ENCODE results near the gene TECR. TPM values are rescaled to one million over a fixed set of nuclear protein-coding genes. Genes with fewer than 3 reads are reported as not detected.
A peak's percentile ranks its signal among the peaks of the same experiment; 100 is the strongest.
"Not testable (repeated sequence)": the region's sequence is repeated elsewhere in the genome, so short reads cannot be mapped to it uniquely, and the experiment has no call there.

The TECR gene
- total and polyA plus RNA-seq, 10 donors: 51.6 to 92.2 (median 74.4) TPM

- Histone ChIP-seq H3K4me3 (no peak overlapping the region), H3K9me3 (no peaks in the 10 kb centered on the region), H3K27me3 (replicated peaks in 1 of 7) (no peaks in the 10 kb centered on the region), H3K4me1 (peaks cover 7 to 56% (median 25%) of the 10 kb centered on the region in 6 donors), H3K27ac (peak overlapping the region in 2 of 8 donors; percentile 68 to 79), H3K36me3 (peaks cover 0 to 57% (median 3%) of the 10 kb centered on the region in 6 donors)
- intact Hi-C loops (cut with DNase I; ENCODE audit: low total_unique reads): no loop called here
- TF ChIP-seq POLR2AphosphoS5 (IDR thresholded peaks at IDR 0.05): no peak
- WGBS, 5 donors: 46 to 58% (median 52%) methylated on average over 15 of the region's 15 CpGs
- no peak for DNase-seq
Measured at GRCh38 chr19:14550201-14550754, 20.9 kb downstream of the TECR start.

GRCh38 chr19:14551134-14552005, 22.0 kb downstream of the TECR start:
- peaks cover 8 to 59% (median 30%) of the 10 kb centered on the region in 6 donors for H3K4me1 ChIP-seq
- TF ChIP-seq, protein P1, sequence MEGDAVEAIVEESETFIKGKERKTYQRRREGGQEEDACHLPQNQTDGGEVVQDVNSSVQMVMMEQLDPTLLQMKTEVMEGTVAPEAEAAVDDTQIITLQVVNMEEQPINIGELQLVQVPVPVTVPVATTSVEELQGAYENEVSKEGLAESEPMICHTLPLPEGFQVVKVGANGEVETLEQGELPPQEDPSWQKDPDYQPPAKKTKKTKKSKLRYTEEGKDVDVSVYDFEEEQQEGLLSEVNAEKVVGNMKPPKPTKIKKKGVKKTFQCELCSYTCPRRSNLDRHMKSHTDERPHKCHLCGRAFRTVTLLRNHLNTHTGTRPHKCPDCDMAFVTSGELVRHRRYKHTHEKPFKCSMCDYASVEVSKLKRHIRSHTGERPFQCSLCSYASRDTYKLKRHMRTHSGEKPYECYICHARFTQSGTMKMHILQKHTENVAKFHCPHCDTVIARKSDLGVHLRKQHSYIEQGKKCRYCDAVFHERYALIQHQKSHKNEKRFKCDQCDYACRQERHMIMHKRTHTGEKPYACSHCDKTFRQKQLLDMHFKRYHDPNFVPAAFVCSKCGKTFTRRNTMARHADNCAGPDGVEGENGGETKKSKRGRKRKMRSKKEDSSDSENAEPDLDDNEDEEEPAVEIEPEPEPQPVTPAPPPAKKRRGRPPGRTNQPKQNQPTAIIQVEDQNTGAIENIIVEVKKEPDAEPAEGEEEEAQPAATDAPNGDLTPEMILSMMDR (IDR thresholded peaks at IDR 0.05 in 8 of 11, conservative IDR thresholded peaks at IDR 0.05 in 3 of 11): peak in 7 of 11 experiments; percentile 33 to 70 (median 43)
- TF ChIP-seq POLR2AphosphoS5 (IDR thresholded peaks at IDR 0.05): peak in 1 of 3 donors; percentile 25
- intact Hi-C loops (cut with DNase I; ENCODE audit: low total_unique reads); H3K4me3 ChIP-seq; H3K27me3 ChIP-seq (replicated peaks in 1 of 7); H3K9me3 ChIP-seq: not testable (repeated sequence)
- peak overlapping the region; percentile 11 to 79 (median 66) for H3K27ac ChIP-seq
- DNase-seq: peak; percentile 91
- peaks cover 0 to 46% (median 0%) of the 10 kb centered on the region in 6 donors for H3K36me3 ChIP-seq
- WGBS, 5 donors: 55 to 71% (median 62%) methylated on average over 9 to 12 of the region's 12 CpGs

DNA sequence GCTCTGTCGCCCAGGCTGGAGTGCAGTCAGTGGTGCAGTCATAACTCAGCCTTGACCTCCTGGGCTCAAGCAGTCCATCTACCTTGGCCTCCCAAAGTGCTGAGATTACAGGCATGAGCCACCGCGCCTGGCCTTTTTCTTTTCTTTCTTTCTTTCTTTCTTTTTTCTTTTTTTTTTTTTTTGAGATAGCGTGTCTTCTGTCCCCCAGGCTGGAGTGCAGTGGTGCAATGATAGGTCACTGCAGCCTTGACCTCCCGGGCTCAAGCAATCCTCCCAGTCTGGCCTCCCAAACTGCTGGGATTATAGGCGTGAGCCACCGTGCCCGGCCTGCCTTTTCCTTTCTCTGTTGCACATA, 22.6 kb downstream of the TECR start:
- H3K27me3 ChIP-seq (replicated peaks in 1 of 7); intact Hi-C loops (cut with DNase I; ENCODE audit: low total_unique reads); DNase-seq; H3K4me3 ChIP-seq; H3K9me3 ChIP-seq: not testable (repeated sequence)
- Histone ChIP-seq H3K27ac (peak overlapping the region in 4 of 8 donors; percentile 39 to 79 (median 58)), H3K4me1 (peaks cover 14 to 65% (median 36%) of the 10 kb centered on the region in 6 donors), H3K36me3 (peaks cover 0 to 40% (median 0%) of the 10 kb centered on the region in 6 donors)
- 68 to 75% (median 72%) methylated on average over 8 of the region's 8 CpGs for WGBS, 5 donors

DNA sequence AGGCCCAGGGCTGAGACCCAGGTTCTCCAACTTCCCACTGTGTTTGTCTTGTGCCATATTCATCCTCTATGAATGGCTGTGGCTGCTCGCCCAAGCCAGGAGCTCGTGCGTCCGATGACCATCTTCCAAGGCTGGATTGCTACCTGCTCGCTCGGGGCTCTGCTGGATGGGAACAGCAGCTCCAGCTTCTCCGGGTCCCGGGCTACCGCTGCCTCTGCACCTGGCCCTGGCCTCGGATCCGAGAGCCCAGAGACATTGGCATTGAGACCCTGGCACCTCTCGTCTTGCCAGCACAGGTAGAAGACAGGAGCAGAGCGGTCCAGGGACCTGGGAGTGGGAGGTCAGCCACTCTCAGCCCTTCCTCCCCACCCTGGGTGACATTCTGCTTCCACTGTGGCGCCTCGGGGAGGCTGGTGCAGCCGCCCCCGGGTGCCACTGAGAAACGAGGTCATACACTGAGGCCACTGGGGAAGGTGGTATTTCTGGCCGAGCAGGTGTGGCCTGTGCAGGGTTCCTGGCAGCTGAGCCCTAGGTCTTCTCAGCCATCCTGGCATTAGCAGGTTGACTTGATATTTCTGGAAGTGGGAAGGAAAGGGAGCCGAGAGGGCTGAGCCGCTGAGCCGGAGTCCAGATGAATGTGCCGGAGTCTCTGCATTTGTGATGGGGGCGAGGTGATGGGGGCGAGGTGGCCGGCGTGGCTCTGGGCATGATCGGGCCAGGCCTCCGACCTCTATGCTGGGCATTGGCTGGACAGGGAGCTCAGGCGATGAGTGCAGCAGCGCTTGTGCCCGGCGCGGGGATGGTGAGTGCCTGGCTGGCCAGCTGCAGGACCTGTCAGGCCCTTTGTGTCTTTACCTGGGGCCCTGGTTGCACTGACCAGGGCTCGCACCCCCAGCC, 23.9 kb downstream of the TECR start:
- Histone ChIP-seq H3K4me1 (peaks cover 15 to 78% (median 40%) of the 10 kb centered on the region in 6 donors), H3K27ac (no peak overlapping the region), H3K36me3 (peaks cover 0 to 36% (median 0%) of the 10 kb centered on the region in 6 donors), H3K9me3 (no peaks in the 10 kb centered on the region), H3K4me3 (no peak overlapping the region), H3K27me3 (replicated peaks in 1 of 7) (no peaks in the 10 kb centered on the region)
- intact Hi-C loops (cut with DNase I; ENCODE audit: low total_unique reads): no loop called here
- WGBS, 5 donors: 94 to 97% (median 95%) methylated on average over 21 to 35 of the region's 35 CpGs
- TF ChIP-seq POLR2AphosphoS5 (IDR thresholded peaks at IDR 0.05) (peak in 1 of 3 donors; percentile 3), POLR2A (IDR thresholded peaks at IDR 0.05) (no peak)
- TF ChIP-seq, protein P1 (IDR thresholded peaks at IDR 0.05 in 8 of 11, conservative IDR thresholded peaks at IDR 0.05 in 3 of 11): no peak
- DNase-seq: no peak
